DOHH2 (cell line): ENCODE results near the gene ABCA2.

Experiments used
- EZH2phosphoT487 ChIP-seq: fragments of 200-600 bp; sonication (generic); IDR thresholded peaks from 2 replicates; pipeline ENCODE4 v1.6.1; 2017; ENCODE audit warnings: borderline replicate concordance, mild to moderate bottlenecking, antibody characterized with exemption, low read length, moderate library complexity, mixed read lengths
- TF ChIP-seq, protein P1 (sequence below): fragments of 200-600 bp; sonication (generic); IDR thresholded peaks from one replicate; pipeline ENCODE4 v1.5.1; 2014; ENCODE audit warnings: antibody characterized with exemption, mild to moderate bottlenecking, low read depth, low read length; ENCODE audit not compliant: poor library complexity, severe bottlenecking

DNA sequence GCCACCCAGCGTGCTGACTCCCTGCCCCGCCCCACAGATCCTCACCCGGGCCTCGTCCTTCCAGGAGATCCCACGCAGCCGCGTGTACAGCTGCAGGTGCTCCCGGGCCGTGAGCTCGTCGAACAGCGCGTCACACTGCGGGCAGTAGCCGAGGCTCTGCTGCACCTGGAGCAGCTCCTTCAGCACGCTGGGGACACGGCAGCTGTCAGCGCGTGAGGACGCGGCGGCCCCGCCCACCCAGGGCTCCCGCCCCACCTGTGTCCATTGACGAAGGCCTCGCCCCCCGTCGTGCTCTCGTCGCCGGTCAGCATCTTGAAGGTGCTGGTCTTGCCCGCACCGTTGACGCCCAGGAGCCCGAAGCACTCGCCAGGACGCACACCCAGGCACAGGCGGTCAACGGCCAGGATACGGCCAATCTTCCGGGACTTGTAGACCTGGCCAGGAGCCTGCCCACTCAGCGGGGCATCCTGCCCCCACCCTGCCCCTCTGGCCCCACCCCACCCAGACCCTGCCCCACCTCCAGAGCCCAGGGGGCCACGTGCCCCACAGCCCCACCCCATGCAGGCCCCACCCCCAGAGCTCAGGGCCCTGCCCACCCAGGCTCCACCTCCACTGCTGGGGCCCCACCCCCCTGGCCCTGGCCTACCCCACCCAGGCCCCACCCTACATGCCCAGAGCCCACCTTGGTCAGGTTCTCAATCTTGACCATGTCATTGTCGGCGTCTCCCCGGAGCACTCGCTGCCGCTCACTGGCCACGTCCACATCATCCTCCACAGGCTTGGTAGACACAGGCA lies 17.9 kb downstream of the ABCA2 start:
- TF ChIP-seq, protein P1, sequence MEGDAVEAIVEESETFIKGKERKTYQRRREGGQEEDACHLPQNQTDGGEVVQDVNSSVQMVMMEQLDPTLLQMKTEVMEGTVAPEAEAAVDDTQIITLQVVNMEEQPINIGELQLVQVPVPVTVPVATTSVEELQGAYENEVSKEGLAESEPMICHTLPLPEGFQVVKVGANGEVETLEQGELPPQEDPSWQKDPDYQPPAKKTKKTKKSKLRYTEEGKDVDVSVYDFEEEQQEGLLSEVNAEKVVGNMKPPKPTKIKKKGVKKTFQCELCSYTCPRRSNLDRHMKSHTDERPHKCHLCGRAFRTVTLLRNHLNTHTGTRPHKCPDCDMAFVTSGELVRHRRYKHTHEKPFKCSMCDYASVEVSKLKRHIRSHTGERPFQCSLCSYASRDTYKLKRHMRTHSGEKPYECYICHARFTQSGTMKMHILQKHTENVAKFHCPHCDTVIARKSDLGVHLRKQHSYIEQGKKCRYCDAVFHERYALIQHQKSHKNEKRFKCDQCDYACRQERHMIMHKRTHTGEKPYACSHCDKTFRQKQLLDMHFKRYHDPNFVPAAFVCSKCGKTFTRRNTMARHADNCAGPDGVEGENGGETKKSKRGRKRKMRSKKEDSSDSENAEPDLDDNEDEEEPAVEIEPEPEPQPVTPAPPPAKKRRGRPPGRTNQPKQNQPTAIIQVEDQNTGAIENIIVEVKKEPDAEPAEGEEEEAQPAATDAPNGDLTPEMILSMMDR = no peak
- no peak for TF ChIP-seq EZH2phosphoT487
